NOMO-1 treated with DMSO at 0.1 percent for 48 hours (cell line): ENCODE data around the gene RAD52.

Experiments used
- DNase-seq: peaks from one replicate; lab custom pipeline; 2025; ENCODE audit not compliant: unreplicated experiment; lab: John Stamatoyannopoulos, UW

RAD52 gene

DNA sequence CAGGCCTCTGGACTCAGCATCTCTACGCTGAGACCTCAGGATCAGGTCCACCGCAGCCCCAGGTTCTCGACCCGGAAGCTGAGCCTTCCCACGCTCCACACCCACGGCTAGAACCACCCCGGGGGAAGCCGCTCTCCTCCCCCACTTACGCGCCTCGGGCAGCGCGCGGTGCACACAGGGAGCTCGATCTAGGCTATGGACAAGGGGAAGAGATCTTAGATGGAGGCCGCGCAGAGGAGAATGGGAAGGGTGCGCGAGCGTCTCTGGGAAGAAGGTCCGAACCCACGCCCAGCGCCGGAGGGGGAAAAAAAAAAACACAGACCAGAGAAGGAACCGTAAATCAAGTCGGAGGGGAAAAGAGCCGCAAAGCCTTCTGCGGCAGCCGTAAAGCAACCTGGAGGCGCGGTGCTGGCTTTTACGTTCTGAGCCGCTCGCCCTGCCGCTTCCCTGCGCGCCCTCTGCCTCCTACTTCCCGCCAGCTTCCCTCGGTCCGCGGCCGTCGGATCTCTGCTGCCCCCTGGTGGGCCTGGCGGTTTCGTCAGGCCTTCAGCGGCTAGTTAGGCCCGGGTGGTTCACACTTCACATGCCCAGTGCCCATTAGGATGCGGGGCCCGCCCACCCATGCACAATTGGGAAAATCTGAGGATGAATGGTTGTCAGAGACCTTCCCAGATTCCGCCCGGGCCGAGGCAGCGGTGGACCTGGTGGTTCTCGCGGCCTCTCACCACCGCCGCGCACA, at the start of gene RAD52:
Gene RAD52, minus strand, starts transcription at position 242 of the 739 bp plus-strand sequence. CDS start 16,636 bp downstream, outside the sequence.
- DNase-seq: peak; percentile 99

DNA sequence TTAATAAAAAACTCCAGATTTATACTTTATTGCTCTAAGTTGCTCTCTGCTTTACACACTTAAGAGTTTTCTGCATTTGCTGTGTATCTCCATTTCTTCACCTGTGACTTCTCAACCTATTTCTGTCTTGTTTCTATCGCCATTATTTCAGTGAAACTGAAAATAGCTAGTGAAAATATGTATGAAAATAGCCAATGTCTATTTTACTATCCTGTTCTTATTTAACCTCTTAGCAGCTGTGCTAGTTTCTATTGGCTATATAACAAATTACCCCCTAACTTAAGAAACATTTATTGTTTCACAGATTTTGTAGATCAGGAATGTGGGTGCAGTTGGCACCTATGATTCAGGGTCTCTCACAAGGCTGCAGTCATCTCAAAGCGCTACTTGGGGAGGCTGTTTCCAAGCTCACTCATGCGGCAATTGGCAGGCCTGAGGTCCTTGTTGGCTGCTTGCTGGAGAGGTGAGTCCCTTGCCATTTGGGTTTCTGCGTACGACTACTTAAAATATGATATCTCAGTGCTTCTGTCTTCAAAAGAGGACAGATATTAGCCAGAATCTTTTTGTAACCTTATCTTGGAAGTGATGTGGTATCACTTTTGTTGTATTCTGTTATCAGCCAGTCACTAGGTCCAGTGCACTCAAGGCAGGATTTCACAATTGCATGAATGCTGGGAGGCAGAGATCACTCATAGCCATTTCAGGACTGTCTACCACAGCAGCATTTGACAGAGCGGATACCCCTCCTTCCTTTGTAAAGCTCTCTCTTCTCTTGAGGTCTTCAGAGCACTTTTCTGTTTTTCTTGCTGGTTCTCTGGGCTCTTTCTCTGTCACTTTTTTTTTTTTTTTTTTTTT, 48.8 kb upstream of the RAD52 start:
- no peak for DNase-seq

DNA sequence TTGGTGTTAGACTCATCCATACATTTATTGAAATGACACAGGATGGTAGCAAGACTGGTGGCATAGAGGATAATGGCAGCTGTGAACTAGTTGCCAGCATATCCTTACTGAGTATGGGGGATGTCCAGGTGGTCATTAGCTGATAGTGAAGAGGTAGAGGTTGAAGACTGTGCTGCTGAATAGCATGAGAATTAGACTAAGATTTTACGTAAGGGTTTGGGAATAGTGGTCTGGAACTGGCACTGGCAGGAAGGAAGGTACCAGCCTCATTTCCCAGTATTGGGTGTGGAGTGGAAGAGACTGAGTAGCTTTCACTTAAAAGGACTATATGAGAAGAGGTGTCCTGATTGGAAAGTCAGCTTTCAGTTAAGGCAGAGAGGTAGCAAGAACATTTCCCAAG, 48.0 kb upstream of the RAD52 start:
- DNase-seq: no peak

DNA sequence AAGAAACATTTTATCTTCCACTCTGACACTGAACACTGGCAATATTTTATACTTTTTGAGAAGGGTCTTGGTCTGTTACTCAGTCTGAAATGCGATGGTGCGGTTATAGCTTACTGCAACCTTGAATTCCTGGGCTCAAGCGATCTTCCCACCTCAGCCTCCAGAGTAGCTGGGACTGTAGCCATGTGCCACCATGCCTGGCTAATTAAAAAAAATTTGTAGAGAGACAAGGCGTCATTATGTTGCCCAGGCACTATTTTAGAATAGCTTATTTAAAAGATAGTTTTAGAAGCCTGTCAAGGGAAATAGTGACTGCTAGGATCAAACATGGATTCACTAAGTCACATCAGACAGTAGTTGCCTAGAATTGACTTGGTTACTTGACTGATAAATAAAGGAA, 47.4 kb upstream of the RAD52 start:
- no peak for DNase-seq

DNA sequence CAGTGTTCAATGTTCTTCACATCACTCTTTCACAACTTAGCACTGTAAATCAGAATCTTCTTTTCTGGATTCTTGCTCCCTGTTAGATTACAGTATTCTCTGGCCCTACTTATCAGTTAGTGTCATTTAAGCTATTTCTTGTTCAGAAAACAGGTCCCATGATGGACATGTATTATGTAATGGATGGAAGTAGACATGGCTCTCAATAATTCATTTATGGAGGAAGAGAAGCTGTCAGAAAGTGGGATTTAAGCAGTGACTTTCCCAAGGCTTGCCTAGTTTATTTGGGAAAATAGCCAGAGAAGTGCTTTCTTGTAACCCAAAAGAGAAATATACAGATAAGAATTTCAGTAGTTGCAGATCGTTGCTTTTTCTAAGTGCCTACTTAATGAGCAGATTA, 43.2 kb upstream of the RAD52 start:
- DNase-seq: no peak

DNA sequence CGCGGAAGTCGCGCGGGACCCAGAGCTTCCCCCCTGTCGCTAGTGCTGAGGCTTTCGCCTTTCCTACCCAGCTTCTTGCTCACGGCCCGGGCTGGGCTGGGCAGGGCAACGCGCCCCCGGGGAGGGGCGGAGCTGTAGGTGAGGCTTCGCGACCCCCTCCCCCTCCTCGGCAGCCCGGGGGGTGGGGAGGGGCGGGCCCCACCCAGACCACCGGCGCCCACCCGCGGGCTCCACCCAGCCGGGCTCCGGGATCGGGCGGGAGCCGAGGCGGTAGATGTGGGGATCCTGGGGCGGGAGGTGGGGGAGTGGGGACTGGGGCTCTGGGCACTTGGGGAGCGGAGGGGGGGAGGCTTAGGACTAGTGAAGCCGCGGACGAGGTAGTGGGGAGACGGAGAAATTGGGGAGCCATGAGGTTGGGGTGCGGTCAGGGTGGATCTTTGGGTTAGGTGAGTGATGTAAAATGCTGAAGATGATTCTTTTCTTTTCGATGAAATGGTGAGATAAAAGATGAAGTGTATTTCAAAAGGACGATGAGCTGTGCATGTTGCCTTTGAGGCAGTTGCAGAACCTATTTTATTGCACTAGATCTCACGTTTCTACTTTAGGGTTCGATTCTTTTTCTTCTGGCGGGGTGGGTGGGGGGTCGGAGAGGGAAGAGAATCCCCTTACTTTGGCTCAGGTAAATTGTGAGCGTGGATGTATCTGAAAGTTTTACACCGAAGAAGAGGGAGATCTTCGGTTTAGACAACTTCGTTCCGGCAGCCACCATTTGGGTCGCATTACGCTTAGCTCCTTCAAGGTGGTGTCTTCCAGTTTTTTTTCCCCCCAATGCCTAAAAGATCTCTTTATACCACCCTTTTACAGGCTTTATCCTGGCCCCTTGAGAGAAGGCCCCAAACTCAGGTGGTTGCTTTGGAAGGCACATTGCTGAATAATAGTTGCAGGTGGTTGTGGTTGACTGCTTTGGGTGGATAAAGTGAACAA, 42.1 kb upstream of the RAD52 start:
- peak; percentile 4 for DNase-seq

DNA sequence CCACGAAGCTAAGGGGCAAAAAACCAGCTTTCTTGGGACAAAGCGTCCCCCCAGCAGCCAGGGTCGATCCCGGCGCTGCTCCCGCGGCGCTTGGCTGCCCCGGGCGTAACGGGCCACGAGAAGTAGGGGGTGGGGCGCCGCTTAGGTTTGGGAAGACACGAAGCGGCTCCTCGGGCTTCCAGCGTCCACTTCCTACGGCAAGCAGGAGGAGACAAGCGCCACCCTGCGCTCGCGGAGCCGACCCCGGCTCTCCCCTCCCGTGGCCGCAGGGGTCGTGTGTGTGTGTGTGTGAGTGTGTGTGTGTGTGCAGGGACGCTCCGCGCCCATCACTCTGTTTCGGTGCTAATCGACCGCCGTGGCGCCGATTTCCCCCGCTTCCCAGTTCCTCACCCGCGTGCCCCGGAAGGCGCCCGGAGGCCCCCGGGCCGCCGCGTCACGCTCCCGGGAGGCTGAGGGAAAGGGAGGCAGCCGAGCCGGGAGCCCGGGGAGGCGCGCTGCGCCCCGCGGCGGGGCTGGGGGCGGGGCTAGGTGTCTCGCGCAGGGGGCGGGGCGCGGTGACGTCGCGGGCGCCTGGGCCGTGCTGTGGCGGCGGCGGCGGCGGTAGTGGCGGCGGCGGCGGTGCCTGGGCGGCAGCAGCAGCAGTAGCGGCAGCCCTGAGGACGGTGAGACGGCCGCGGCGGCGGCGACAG, 41.3 kb upstream of the RAD52 start, which contains the start of gene ERC1:
Gene ERC1, plus strand, starts transcription at position 563 of the 689 bp plus-strand sequence. CDS start 36,681 bp downstream, outside the sequence.
- DNase-seq: peak; percentile 60

DNA sequence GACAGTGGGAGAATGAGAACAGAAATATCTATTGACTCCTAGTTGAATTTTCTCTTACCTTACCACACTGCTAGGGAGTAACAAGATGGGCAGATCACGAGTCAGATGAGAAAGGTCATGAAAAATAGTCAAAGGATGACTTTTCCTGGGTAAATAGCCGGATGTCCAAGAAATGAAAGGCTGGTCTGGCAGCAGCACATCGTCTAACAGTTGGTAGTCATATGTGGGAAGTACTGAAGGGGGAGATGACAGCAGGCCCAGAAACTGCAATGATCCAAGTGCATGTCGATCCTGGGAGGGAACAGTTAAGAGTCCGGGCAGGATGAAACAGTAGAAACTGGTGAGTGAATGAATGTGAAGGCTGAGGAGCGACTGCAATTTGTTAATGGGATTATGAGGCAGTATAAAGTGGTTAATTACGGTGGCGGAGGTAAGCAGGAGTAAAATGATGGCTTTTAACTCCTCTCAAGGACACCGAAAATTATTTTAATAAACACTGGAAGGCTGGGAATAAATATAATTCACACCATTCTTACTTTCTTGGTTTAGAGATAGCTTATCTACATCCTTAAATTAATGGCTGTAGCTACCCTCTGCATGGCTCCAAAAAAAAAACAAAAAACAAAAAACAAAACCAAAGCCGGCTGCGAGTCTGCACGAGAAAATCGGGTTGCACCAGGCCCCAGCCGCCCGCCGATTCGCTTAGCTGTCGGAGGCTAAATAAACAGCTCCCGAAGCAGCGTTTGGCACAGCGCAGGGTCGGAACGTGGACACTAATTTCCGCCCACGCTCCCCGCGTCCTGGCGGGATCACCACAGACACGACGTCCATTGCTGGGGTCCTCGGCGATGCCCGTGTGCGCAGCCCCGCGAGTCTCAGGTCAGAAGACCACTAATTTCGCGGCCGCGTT, 40.5 kb upstream of the RAD52 start:
- peak; percentile 46 for DNase-seq

DNA sequence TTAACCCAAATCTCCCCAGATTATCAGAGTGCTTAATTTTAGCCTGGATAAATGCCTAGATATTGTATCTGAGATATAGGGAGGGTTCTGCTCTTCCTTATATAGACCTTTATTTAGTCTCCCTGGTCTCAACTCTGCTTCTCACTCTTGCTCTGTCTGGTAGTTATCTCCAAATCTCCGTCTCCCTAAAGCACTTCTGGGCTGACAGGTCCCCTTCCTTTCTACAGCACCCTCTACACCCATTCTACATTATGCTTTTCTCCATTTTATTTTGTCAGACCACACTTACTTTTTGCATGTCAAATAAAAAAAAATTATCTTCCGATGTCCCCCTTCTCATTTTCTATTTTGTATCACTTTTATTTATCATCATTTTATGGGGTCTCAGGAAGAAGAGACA, 39.6 kb upstream of the RAD52 start:
- no peak for DNase-seq

DNA sequence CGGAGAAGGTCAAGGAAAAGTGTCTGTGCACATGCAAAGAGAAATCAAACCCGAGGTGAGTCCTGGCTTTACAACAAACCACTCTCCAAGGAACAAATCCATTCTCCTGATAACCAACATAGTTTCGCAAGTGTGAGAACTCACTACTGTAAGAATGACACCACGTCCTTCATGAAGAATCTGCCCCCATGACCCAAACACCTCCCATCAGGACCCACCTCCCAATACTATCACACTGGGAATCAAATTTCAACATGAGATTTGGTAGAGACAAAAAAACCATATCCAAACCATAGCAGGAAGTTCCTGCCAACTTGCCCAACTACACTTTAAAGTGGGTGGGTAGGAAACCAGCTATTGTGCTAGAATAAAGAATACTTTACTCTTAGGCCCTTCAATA, 39.2 kb upstream of the RAD52 start:
- no peak for DNase-seq

DNA sequence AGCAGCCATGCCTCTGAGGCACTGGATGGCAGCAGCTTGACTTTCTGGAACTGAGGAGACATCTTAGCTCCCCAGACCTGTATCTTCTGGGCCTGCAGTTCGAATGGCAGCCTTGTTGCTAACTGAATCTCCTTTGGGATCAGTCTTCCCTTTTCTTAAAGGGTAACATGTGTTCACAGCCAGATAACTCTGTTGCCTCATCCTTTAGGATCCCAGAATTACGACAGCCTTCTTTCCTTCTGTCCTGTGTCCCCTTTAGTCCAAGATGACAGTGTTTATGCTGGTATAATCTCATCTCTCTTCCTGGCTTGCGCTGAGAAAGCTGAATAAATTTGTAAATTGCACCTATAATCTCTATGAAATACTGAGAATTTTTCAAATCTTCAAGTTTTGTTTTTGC, 32.5 kb upstream of the RAD52 start:
- DNase-seq: no peak

DNA sequence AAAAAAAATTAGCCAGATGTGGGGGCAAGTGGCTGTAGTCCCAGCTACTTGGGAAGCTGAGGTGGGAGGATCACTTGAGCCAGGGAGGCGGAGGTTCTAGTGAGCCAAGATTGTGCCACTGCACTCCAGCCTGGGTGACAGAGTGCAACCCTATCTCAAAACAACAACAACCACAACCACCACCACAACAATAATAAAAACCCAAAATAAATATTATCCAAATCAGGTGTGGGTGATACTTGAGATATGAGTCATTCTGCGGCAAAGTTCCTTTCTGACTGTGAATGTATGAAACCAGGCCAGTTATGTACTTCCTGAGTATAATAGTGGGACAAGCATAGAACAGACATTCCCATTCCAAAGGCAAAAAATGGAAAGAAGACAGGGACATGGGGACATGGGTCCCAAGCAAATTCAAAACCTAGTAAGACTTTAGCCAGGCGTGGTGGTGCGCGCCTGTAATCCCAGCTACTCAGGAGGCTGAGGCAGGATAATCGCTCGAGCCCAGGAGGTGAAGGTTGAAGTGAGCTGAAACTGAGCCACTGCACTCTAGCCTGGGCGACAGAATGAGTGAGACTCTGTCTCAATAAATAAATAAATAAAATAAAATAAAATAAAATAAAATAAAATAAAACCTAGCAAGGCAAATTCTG, 31.8 kb upstream of the RAD52 start:
- DNase-seq: no peak

DNA sequence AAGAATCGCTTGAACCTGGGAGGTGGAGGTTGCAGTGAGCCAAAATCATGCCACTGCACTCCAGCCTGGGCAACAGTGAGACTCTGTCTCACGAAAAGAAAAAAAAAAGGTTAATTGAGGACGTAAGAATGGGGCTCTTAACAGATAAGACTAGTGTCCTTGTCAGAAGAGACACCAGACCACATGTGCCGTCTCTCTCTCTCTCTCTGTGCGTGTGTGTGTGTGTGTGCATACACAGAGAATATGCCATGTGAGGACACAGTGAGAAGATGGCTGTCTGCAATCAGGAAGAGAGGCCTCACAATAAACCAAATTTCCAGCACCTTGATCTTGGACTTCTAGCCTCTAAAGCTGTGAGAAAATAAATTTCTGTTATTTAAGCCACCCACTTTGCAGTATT, 29.9 kb upstream of the RAD52 start:
- DNase-seq: no peak

DNA sequence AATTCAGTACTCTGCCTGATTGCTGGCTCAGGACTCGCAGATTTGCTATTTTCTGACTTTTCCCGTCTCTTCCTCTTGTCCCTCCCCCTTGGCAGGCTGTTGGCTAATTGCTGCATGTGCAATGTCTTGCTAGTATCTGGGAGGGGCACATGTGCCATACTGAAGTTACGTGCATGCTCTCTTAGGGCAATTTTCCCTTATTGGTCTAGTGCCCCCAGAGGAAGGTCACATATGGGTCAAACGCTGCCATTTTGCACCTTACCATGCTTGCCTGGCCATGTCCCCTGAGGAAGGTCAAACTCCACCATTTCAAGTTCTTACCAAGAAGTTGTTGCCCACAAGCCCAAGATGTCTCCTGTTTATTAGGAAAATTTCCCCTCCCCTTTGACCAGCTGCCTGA, 27.7 kb upstream of the RAD52 start:
- DNase-seq: no peak

DNA sequence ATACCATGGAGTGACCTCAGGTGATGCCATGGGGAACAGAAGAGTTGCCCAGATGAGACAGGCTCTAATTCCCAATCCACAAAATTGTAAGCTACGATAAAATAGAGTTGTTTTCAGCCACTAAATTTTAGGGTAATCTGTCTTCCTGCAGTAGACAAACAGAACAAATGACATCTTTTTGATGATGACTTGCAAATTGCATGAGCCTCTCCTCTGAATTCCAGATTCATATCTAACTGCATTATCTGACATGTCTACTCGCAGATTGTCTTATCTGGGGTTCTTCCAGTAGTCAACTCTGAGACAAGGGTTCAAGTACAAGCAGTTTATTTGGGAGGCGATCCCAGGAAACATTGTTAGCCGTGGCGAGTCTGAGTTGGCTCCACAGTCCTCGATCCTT, 27.1 kb upstream of the RAD52 start:
- no peak for DNase-seq

DNA sequence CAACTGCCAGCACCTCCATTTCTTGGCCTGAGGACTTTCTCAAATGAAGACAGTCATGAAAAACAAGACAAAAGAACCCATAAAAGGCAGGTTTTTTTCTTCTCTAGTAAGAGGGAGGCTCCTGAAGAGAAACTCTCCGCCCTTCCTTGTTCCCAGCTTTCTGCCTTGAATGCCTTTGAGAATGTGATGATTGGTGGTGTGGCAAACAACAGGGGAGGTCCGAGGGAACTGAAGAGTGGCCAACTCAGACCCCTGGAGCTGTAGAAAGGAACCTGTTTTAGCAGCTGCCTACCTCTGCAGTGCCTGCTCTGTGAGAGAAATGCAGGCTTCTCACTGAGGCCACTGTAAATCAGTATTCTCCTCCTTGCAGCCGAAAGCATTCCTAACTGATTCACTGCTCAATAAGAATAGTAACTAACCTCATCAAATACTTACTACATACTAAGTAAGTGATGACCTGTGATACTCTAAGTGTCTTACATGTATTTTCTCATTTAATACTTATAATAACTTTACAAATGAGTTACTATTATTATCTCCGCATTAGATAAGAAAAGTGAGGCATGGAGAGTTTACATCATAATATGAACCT, 24.9 kb upstream of the RAD52 start:
- no peak for DNase-seq

DNA sequence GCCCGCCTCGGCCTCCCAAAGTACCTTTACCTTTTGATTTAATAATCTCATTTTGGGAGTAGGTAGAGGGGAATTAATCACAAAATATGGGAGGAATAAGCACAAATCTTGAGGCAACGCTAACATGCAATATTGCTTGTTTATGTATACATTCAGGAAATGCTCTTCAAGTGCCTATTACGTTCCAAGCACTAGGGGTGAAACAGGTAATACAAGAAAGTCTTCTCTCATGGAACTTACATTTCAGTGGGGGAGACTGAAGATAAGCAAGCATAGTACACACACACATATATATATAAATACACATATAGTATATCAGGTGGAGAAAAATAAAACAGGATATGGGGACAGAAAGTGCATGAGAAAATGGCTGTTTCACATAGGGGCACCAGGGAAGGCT, 22.5 kb upstream of the RAD52 start:
- DNase-seq: no peak

DNA sequence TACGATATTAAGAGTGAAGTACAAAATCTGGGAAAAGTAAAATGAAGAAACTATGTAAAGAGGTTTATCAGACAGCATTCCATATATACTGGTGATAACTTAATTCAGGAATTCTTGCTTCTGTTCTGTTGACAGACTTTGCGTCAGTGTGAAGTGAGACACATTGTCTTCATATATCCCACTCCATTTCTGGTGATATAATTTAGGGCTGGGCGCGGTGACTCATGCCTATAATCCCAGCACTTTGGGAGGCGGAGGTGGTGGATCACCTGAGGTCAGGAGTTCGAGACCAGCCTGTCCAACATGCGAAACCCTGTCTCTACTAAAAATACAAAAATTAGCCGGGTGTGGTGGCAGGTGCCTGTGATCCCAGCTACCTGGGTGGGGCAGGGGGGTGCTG, 20.3 kb upstream of the RAD52 start:
- DNase-seq: no peak

DNA sequence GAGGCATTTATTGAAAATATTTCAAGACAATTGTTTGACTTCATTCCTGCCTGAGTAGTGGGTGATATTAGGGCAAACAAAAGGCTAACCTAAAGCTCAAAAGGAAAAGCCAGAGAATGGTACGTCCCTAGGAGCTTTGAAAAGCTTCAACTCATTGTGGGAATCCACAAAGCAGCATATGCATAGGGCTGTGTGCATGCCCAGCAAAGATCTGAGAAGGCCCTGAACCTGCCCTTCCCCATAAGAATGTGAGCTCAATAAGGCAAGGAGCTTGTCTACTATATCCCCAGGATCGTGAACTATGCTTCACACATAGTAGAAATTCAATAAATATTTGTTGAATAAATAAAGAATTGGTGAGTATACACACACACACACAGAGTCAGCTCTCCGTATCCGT, 19.1 kb upstream of the RAD52 start:
- no peak for DNase-seq
